Measurements from ENCODE around the gene PLA2G1B. TPM values are rescaled to one million over a fixed set of nuclear protein-coding genes. Genes with fewer than 3 reads are reported as not detected.

The PLA2G1B gene
- polyA plus RNA-seq, 1 donor from 2014 or later = not detected

DNA sequence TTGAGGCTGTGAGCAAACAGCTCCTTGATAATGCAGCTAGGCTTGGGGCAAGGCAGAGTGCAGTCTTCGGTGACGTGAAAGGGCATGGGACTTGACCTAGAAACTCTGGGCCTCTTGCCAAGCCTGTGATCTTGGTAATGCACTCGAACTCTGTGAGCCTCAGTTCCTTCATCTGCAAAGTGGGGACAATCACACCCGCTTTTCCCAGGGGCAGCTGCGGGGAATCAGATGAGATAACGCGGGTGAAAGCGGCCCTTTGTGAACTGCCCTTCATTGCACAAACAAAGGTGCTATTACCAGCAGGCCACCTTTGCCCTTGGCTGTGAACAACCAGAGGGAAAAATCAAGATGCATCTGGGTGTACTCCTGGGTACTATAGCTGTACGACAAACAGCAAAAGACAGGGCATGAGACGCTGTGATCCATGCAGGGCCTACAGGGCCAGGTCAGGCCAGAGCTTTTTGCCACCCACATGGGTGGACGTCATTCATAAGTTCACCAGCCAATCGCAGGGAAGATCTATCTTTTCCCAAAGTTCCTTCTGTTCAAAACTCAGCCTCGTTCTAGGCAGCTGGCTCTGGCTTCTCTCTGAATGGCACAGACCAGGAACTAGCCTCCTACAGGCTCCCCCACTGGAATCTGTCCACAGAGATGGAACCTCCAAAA lies 38.2 kb upstream of the PLA2G1B start:
- peaks cover 55% of the 10 kb centered on the region for H3K27me3 Mint-ChIP-seq
- H3K4me1 Mint-ChIP-seq = peaks cover 1 to 13% (median 8%) of the 10 kb centered on the region in 3 donors
- no peak overlapping the region for H3K4me3 Mint-ChIP-seq
- H3K36me3 Mint-ChIP-seq = peaks cover 1% of the 10 kb centered on the region
- H3K9me3 Mint-ChIP-seq = no peaks in the 10 kb centered on the region
- H3K27ac Mint-ChIP-seq = no peak overlapping the region

DNA sequence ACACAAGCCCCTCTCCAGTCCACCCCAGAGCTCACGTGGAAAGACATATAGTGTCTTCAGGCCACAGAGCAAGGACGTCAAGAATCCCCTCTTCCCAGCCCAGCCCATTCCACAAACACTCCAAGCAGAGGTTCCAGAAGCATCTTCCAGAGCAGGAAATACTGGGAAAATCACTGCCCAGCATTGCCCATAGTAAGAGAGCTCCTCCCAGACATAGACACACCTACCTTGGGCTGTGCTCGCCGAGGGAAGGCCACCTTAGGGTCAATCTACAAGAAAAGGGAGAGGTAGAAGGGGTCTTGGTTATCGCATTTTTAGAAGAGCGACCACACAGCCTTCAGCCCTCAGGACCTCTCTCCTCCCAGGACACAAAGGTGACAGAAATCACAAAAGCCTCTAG lies 36.9 kb upstream of the PLA2G1B start:
- peaks cover 56% of the 10 kb centered on the region for H3K27me3 Mint-ChIP-seq
- peaks cover 1% of the 10 kb centered on the region for H3K36me3 Mint-ChIP-seq
- H3K9me3 Mint-ChIP-seq = no peaks in the 10 kb centered on the region
- H3K4me1 Mint-ChIP-seq = peaks cover 0 to 7% (median 1%) of the 10 kb centered on the region in 3 donors
- H3K4me3 Mint-ChIP-seq = peak overlapping the region in 1 of 4 donors; percentile 2
- no peak overlapping the region for H3K27ac Mint-ChIP-seq

DNA sequence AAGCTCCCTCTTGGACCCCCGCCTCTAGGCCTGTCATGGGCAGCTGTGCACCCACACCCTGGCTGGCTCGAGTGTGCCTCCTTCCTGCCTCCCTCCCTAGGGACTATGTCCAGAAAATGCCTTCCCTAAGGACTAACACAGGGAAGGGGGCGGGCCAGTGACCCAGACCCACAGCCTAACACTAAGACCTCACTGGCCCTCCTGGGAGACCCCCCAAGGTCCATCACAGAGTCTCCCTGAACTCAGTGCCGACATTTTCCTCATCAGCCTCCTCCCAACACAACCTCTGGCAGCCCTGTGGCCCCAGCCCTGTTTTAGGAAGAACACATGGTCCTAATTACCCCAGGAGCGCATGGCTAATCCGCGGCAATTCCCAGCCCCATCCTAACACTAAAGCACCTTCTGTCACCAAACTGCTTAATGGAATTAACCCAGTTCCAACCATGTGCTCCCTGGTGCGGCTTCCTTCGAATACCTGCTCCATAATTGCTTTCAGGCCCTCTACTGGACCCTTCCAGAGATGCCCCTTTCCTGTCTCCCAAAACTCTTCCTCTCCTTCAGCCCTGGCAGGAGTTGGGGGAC lies 35.8 kb upstream of the PLA2G1B start:
- Mint-ChIP-seq H3K27me3 (peaks cover 58% of the 10 kb centered on the region), H3K4me3 (peak overlapping the region in 1 of 4 donors; percentile 2), H3K27ac (peak overlapping the region in 1 of 3 donors; percentile 71), H3K9me3 (no peaks in the 10 kb centered on the region), H3K36me3 (peaks cover 1% of the 10 kb centered on the region), H3K4me1 (peaks cover 0 to 8% (median 1%) of the 10 kb centered on the region in 3 donors)

DNA sequence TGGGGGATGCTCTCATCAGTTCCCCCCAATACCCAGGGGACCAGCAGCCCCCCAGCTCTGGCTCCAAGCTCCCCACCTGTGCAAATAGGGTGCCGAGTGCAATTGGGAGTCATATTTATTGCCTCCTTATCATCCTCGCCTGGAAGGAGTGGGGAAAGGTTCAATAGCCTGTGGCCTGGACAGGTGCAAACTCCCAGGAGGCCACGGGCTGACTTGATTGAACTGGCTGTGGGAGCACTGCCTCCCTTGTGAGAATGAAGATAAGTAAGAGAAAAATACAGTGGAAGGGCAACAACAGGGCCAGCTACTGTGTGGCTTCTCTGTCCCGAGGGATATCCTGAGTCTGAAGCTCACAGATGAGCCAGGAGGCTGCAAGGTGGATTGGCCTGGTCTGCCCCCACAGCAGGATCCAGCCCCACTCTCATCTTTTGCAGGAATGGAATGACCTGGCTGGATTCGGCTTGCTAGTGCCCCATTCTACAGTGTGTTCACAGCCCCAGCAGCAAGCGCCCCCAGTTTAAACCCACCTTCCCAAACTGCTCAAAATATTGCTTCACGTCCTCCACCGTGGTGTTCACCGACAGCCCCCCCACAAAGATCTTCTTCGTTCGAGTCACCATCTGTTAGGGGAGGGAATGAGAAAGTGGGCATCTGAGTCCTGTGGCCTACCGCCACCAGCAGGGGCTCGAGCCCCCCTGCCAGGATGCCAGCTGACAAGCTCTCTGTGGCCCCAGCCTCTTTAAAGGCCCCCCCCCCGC lies 35.1 kb upstream of the PLA2G1B start:
- no peaks in the 10 kb centered on the region for H3K9me3 Mint-ChIP-seq
- H3K27ac Mint-ChIP-seq = peak overlapping the region in 1 of 3 donors; percentile 32
- peaks cover 1% of the 10 kb centered on the region for H3K36me3 Mint-ChIP-seq
- peaks cover 0 to 8% (median 1%) of the 10 kb centered on the region in 3 donors for H3K4me1 Mint-ChIP-seq
- no peak overlapping the region for H3K4me3 Mint-ChIP-seq
- H3K27me3 Mint-ChIP-seq = peaks cover 60% of the 10 kb centered on the region

DNA sequence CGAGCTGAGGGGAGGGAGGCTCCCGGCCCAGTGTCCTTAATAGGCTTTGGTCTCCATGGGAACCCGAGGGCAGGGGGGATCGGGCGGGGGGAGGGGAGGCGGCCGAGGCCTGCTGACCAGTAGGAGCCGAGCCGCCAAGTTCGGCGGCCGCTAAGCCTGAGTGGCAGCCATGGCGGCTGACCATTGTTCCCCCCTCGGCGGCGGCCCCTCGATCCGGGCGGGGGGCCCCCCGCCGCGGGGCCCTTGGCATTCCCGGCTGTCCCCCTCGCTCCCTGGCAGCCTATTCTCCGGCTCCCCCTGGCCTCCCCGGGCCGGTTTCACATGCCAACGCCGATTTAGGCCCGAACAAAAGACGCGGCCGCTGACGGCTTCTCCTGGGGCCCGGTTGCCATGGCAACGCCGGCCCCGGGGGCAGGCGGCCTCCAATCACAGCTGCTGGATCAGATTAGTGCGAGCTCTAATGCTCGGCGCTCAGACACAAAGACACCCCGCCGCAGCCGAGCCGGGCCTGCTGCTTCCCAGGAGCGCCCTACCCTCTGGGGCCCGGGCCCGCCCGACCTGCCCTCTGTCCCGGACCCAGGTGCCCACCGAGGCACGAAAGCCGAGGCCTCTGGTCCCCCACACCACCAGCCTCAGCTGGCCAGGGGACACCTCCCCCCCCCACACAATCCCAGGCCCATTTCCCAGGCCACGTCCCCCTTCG lies 34.1 kb upstream of the PLA2G1B start:
- H3K27me3 Mint-ChIP-seq = peaks cover 52% of the 10 kb centered on the region
- peak overlapping the region in 1 of 4 donors; percentile 28 for H3K4me3 Mint-ChIP-seq
- H3K9me3 Mint-ChIP-seq = no peaks in the 10 kb centered on the region

DNA sequence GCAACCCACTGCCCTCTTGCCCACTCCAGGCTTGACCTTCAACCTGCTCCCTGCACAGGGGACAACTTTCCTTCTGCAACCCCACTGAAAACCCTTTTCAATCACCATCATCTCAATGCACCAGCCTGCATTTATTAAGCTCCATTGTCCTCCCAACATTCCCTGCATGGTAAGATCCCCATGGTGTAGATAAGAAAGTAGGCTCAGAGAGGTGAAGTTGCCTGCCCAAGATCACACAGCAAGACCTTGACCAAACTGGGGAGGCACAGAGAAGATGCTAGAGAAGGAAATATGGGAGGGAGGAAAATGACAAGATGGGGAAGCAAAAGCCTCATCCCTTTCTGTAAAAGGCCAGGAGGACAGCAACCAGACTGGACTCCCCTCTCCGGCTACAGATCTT lies 31.5 kb upstream of the PLA2G1B start:
- H3K36me3 Mint-ChIP-seq = no peaks in the 10 kb centered on the region
- H3K4me3 Mint-ChIP-seq = no peak overlapping the region
- H3K27me3 Mint-ChIP-seq = peaks cover 42% of the 10 kb centered on the region
- peaks cover 0 to 7% (median 0%) of the 10 kb centered on the region in 3 donors for H3K4me1 Mint-ChIP-seq
- H3K9me3 Mint-ChIP-seq = no peaks in the 10 kb centered on the region
- no peak overlapping the region for H3K27ac Mint-ChIP-seq

More for the DNA sequence above, 34.1 kb upstream of the PLA2G1B start:
- Mint-ChIP-seq H3K36me3 (no peaks in the 10 kb centered on the region), H3K27ac (no peak overlapping the region), H3K4me1 (peaks cover 0 to 8% (median 0%) of the 10 kb centered on the region in 3 donors)

DNA sequence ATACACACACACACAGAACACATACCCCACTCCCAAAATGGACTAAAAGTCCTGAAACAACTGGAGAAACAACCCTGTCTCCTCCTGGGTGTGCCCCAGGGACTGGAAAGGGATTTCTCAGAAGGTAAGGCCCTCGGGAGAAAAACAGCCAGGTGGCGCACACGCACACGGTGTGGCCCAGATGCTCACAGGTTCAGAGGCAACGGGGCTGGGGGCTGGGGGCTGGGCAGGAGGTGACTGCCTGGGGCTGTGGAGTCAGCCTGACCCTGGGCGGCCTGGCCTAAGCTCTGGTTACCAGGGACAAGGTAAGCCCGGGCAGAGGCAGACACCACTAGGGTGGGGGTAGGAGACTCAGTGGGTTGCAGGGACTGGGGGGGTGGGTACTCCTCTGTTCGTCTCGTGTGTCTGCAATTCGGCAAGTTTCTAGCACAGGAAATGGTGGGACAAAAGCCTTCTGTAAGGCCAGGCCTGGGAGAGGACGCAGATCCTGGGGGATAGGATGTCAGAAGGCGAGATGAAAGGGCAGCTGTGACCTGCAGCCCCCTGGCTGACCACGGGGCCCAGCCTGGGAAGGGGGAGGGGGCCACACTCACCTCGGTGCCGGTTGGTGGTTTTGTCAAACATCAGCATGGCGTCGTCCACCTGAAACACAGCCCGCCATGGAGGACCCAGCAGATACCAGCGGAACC lies 31.0 kb upstream of the PLA2G1B start:
- Mint-ChIP-seq H3K36me3 (no peaks in the 10 kb centered on the region), H3K9me3 (no peaks in the 10 kb centered on the region), H3K4me1 (peaks cover 0 to 7% (median 0%) of the 10 kb centered on the region in 3 donors), H3K27ac (no peak overlapping the region), H3K4me3 (no peak overlapping the region), H3K27me3 (peaks cover 42% of the 10 kb centered on the region)

DNA sequence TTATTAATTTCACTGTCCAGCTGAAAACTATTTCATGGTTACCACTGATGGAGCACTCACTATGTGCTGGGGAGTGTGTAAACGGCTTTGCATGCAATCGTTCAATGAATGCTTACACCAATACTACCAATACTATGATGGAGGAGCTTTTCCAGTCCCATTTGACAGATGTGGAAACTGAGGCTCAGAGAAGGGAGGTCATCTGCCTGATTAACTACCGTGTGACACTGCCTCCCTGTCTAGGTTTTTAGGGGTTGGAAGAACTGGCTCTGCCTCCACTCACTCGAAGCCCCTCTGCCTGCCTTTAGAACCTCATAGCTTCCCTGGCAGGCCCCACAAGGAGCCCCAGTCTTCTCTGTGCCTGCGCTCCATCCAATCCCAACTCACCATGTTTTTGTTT lies 29.5 kb upstream of the PLA2G1B start:
- Mint-ChIP-seq H3K27me3 (peaks cover 31% of the 10 kb centered on the region), H3K4me3 (no peak overlapping the region), H3K9me3 (no peaks in the 10 kb centered on the region), H3K36me3 (no peaks in the 10 kb centered on the region), H3K27ac (no peak overlapping the region), H3K4me1 (peaks cover 0 to 4% (median 0%) of the 10 kb centered on the region in 3 donors)

DNA sequence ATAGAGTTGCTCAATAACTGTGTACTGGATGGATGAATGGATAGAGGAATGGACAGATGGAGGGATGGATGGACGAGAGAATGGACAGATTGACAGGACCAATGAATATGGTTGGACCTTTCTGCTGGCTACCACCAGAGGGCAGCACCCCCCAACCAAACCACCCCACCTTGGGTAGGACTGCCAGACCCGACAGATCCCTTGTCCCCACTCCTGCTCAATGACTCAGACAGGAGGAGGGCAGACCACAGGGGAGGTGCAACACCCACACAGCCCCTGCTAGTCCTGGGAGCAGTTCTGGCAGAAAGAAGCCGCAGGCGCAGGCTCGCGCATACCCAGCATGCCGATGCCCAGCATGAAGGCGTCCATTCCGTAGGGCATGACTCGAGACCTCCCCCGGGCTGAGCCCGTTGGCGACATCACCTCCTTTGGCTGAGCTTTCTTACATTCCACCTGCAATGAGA lies 29.0 kb upstream of the PLA2G1B start:
- Mint-ChIP-seq H3K4me3 (no peak overlapping the region), H3K4me1 (peaks cover 0 to 3% (median 0%) of the 10 kb centered on the region in 3 donors), H3K27me3 (peaks cover 26% of the 10 kb centered on the region), H3K27ac (peak overlapping the region in 1 of 3 donors; percentile 1), H3K9me3 (no peaks in the 10 kb centered on the region), H3K36me3 (no peaks in the 10 kb centered on the region)

DNA sequence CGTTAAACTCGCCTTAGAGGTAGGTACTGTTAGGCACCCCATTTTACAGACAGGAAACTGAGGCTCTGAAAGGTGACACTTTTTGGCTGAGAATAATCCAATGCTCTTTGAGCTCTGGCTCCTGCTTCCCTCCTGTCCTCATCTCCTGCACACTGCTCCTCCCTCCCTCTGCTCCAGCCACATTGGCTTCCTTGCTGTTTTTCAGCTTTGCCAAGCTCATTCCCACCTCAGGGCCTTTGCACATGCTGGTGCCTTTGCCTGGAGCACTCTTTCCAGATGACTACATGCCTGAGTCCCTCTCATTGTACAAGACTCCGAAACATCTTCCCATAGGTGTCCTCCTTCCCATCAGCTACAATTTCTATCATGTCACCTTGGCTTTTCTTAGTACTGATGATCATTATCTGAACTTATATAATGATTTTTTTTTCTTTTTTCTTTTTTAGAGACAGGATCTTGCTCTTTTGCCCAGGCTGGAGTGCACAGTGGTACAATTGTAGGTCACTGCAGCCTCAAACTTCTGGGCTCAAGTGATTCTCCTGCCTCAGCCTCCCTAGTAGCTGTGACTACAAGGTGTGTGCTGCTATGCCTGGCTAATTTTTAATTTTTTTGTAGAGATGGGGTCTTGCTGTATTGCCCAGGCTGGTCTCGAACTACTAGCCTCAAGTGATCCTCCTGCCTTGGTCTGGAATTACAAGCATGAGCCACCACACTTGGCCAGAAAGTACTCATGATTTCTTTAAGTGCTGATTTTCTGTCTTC lies 26.2 kb upstream of the PLA2G1B start:
- Mint-ChIP-seq H3K4me3 (no peak overlapping the region), H3K9me3 (no peaks in the 10 kb centered on the region), H3K27ac (no peak overlapping the region), H3K4me1 (peaks cover 0 to 2% (median 0%) of the 10 kb centered on the region in 3 donors), H3K36me3 (no peaks in the 10 kb centered on the region), H3K27me3 (peaks cover 16% of the 10 kb centered on the region)

DNA sequence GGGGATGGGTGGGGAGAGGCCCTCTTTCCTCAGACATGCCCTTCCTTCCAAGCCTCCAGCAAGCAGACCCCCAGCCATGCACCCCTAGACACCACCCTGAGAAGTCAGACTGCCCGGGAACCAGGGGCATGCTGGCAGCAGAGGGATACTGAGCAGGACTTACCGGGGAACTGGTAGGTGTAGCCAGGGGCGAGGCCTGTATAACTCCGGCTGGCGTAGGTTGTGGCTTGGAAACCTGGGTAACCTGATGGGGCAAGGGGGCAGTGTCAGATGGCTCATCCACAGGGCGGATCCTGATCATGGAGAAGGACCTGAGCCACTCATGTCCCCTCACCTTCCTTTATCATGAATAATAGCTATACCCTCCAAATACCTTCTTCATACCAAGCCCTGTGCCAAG lies 25.6 kb upstream of the PLA2G1B start:
- H3K27me3 Mint-ChIP-seq = peaks cover 15% of the 10 kb centered on the region

DNA sequence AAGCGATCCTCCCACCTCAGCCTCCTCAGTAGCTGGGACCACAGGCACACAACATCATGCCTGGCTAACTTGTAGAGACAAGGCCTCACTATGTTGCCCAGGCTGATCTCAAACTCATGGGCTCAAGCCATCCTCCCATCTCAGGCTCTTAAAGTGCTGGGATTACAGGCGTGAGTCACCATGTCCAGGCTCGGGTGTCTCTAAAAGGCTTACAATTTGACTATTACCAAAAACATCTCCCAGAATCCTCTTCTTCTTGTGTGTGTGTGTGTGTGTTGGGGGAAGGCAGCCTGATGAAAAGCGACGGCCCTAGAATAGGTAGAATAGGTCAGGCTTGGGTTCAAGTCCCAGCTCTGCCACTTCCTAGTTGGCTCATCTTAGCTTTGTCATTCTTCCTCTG lies 24.5 kb upstream of the PLA2G1B start:
- no peak overlapping the region for H3K27ac Mint-ChIP-seq
- H3K9me3 Mint-ChIP-seq = no peaks in the 10 kb centered on the region
- H3K27me3 Mint-ChIP-seq = peaks cover 9% of the 10 kb centered on the region
- H3K36me3 Mint-ChIP-seq = no peaks in the 10 kb centered on the region
- H3K4me1 Mint-ChIP-seq = peaks cover 0 to 2% (median 0%) of the 10 kb centered on the region in 3 donors
- peak overlapping the region in 1 of 4 donors; percentile 30 for H3K4me3 Mint-ChIP-seq

More for the DNA sequence above, 25.6 kb upstream of the PLA2G1B start:
- Mint-ChIP-seq H3K9me3 (no peaks in the 10 kb centered on the region), H3K27ac (no peak overlapping the region), H3K4me1 (peaks cover 0 to 2% (median 0%) of the 10 kb centered on the region in 3 donors), H3K4me3 (no peak overlapping the region), H3K36me3 (no peaks in the 10 kb centered on the region)

DNA sequence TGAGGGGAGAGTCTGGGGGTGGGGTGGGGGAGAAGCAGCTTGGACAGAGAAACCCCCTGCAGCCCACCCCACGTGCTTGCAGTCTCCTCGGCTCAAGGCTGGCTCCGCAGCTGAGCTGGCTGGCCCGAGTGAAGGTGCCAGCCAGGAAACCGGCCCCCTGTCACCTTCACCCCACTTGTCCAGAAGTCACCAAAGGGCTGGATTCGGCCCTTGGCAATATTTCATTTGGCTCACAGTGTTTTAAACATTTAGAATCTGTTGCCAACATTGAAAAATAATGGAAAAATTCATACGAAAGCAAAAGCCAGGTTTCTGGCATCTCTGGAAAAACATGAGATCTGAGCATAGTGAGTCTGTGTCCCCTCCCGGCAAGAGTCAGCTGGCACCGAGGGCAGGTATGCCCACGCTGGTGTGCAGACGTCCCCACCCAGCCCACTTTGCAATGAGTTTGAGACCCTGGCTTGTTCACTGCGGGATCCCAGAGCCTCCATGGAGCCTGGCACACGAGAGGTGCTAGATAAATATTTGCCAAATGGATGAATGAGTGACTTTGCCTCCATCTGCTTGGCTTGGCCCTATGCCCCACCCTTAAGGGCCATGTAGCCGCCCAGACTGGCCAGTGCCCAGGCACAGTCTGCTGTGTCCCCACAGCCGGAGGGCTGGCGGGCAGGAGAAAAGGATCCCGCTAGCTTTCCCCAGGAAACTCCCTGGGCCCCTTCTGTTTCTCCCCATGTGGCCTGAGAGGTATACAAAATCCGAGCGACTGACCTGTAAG lies 23.2 kb upstream of the PLA2G1B start:
- Mint-ChIP-seq H3K9me3 (no peaks in the 10 kb centered on the region), H3K4me1 (no peaks in the 10 kb centered on the region), H3K27me3 (peaks cover 9% of the 10 kb centered on the region), H3K4me3 (no peak overlapping the region), H3K36me3 (no peaks in the 10 kb centered on the region), H3K27ac (no peak overlapping the region)

Measured in IgD-negative memory B cell (primary cell).